Upper lobe of left lung (tissue), 4 donors: ENCODE results near the gene FAAP24.
"Not testable (repeated sequence)": the region's sequence is repeated elsewhere in the genome, so short reads cannot be mapped to it uniquely, and the experiment has no call there.

Experiments
- POLR2A ChIP-seq, 4 donors: fragments of 450-650 bp; IDR thresholded peaks; one replicate each; pipeline ENCODE4 v1.5.1; 2016 to 2017; ENCODE audit warnings: antibody characterized with exemption in 4 of 4, mild to moderate bottlenecking in 2 of 4
- POLR2AphosphoS5 ChIP-seq, 2 donors: sonication (generic); formaldehyde crosslinking; IDR thresholded peaks; one replicate each; pipeline ENCODE4 v1.5.1; 2017; ENCODE audit warnings: antibody characterized with exemption in 2 of 2
- TF ChIP-seq, protein P1 (sequence below), 6 experiments: fragments of 450-650 bp in 4 of 6; fragments of 200-600 bp in 2 of 6; sonication (generic) in 2 of 6; IDR thresholded peaks; one replicate each; pipeline ENCODE4 v1.5.1; 2016 to 2019; ENCODE audit warnings: antibody characterized with exemption in 6 of 6

DNA sequence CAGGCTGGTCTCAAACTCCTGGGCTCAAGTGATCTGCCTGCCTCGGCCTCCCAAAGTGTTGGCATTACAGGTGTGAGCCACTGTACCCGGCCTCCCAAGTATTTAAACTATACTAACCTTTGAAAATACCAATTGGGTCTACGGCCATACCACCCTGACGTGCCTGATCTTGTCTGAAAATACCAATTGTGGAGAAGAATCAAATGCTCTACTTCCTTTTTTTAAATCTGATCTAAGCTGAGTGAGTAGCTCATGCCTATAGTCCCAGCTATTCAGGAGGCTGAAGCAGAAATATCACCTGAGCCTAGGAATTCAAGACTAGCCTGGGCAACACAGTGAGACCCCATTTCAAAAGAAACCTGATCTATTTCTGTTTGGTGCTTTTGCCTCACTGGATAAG lies 38.8 kb downstream of the FAAP24 start:
- TF ChIP-seq POLR2A, POLR2AphosphoS5 (IDR thresholded peaks at IDR 0.05): not testable (repeated sequence)
- TF ChIP-seq, protein P1, sequence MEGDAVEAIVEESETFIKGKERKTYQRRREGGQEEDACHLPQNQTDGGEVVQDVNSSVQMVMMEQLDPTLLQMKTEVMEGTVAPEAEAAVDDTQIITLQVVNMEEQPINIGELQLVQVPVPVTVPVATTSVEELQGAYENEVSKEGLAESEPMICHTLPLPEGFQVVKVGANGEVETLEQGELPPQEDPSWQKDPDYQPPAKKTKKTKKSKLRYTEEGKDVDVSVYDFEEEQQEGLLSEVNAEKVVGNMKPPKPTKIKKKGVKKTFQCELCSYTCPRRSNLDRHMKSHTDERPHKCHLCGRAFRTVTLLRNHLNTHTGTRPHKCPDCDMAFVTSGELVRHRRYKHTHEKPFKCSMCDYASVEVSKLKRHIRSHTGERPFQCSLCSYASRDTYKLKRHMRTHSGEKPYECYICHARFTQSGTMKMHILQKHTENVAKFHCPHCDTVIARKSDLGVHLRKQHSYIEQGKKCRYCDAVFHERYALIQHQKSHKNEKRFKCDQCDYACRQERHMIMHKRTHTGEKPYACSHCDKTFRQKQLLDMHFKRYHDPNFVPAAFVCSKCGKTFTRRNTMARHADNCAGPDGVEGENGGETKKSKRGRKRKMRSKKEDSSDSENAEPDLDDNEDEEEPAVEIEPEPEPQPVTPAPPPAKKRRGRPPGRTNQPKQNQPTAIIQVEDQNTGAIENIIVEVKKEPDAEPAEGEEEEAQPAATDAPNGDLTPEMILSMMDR (IDR thresholded peaks at IDR 0.05): not testable (repeated sequence)
